ENCODE data around the gene TMSB15B.
"Not testable (repeated sequence)": the region's sequence is repeated elsewhere in the genome, so short reads cannot be mapped to it uniquely, and the experiment has no call there.

Gene TMSB15B

GRCh38 chrX:103999234-103999633, 36.8 kb downstream of the TMSB15B start:
- Histone ChIP-seq H3K36me3 (ENCODE audit: insufficient read depth, insufficient read length, low read length) (no peaks in the 10 kb centered on the region), H3K4me3 (ENCODE audit: insufficient read length, low read depth) (no peak overlapping the region), H3K4me1 (ENCODE audit: insufficient read depth, insufficient read length) (no peaks in the 10 kb centered on the region), H3K9ac (ENCODE audit: insufficient read length, low read depth) (no peak overlapping the region), H3K9me3 (ENCODE audit: insufficient read depth, low read length) (no peaks in the 10 kb centered on the region), H3K27me3 (ENCODE audit: insufficient read depth, insufficient read length) (no peaks in the 10 kb centered on the region)
- TF ChIP-seq YY1 (IDR thresholded peaks at IDR 0.05; ENCODE audit: insufficient read depth, insufficient read length) (no peak), ZNF274 (IDR thresholded peaks at IDR 0.05; ENCODE audit: low read depth, low read length) (no peak), SUZ12 (IDR thresholded peaks at IDR 0.05; ENCODE audit: extremely low read depth, insufficient read depth, insufficient read length) (no peak)
- no peak for DNase-seq (ENCODE audit: low read depth, low spot score)

- Histone ChIP-seq H3K9ac (ENCODE audit: insufficient read length, low read depth) (no peak overlapping the region), H3K9me3 (ENCODE audit: insufficient read depth, low read length) (no peaks in the 10 kb centered on the region), H3K4me3 (ENCODE audit: insufficient read length, low read depth) (no peak overlapping the region), H3K36me3 (ENCODE audit: insufficient read depth, insufficient read length, low read length) (no peaks in the 10 kb centered on the region), H3K27me3 (ENCODE audit: insufficient read depth, insufficient read length) (no peaks in the 10 kb centered on the region), H3K4me1 (ENCODE audit: insufficient read depth, insufficient read length) (no peaks in the 10 kb centered on the region)
- no peak for DNase-seq (ENCODE audit: low read depth, low spot score)
- TF ChIP-seq ZNF274 (IDR thresholded peaks at IDR 0.05; ENCODE audit: low read depth, low read length) (no peak), SUZ12 (IDR thresholded peaks at IDR 0.05; ENCODE audit: extremely low read depth, insufficient read depth, insufficient read length) (no peak), YY1 (IDR thresholded peaks at IDR 0.05; ENCODE audit: insufficient read depth, insufficient read length) (no peak)
Measured at GRCh38 chrX:104008831-104009230, 46.4 kb downstream of the TMSB15B start.

- no peak for DNase-seq (ENCODE audit: low read depth, low spot score)
- H3K9ac ChIP-seq (ENCODE audit: insufficient read length, low read depth): no peak overlapping the region
- H3K27me3 ChIP-seq (ENCODE audit: insufficient read depth, insufficient read length): no peaks in the 10 kb centered on the region
- H3K4me3 ChIP-seq (ENCODE audit: insufficient read length, low read depth): no peak overlapping the region
- no peaks in the 10 kb centered on the region for H3K9me3 ChIP-seq (ENCODE audit: insufficient read depth, low read length)
- TF ChIP-seq YY1 (IDR thresholded peaks at IDR 0.05; ENCODE audit: insufficient read depth, insufficient read length) (no peak), SUZ12 (IDR thresholded peaks at IDR 0.05; ENCODE audit: extremely low read depth, insufficient read depth, insufficient read length) (no peak), ZNF274 (IDR thresholded peaks at IDR 0.05; ENCODE audit: low read depth, low read length) (no peak)
- H3K36me3 ChIP-seq (ENCODE audit: insufficient read depth, insufficient read length, low read length): no peaks in the 10 kb centered on the region
- no peaks in the 10 kb centered on the region for H3K4me1 ChIP-seq (ENCODE audit: insufficient read depth, insufficient read length)
Measured at GRCh38 chrX:104013158-104013557, 50.7 kb downstream of the TMSB15B start.

GRCh38 chrX:104013606-104014005, 51.2 kb downstream of the TMSB15B start, which contains the start of gene H2BW1:
H2BW1 (minus strand) TSS chrX:104013708; CDS start chrX:104013576, 132 bp downstream.
- H3K9me3 ChIP-seq (ENCODE audit: insufficient read depth, low read length): no peaks in the 10 kb centered on the region
- no peaks in the 10 kb centered on the region for H3K27me3 ChIP-seq (ENCODE audit: insufficient read depth, insufficient read length)
- H3K9ac ChIP-seq (ENCODE audit: insufficient read length, low read depth): no peak within 1 kb of the TSS
- DNase-seq (ENCODE audit: low read depth, low spot score): no peak
- no peak for TF ChIP-seq ZNF274 (IDR thresholded peaks at IDR 0.05; ENCODE audit: low read depth, low read length)
- no peak for TF ChIP-seq SUZ12 (IDR thresholded peaks at IDR 0.05; ENCODE audit: extremely low read depth, insufficient read depth, insufficient read length)
- no peak for TF ChIP-seq YY1 (IDR thresholded peaks at IDR 0.05; ENCODE audit: insufficient read depth, insufficient read length)
- no peak within 1 kb of the TSS for H3K4me3 ChIP-seq (ENCODE audit: insufficient read length, low read depth)
- H3K36me3 ChIP-seq (ENCODE audit: insufficient read depth, insufficient read length, low read length): no peaks in the 10 kb centered on the region
- H3K4me1 ChIP-seq (ENCODE audit: insufficient read depth, insufficient read length): no peaks in the 10 kb centered on the region

- DNase-seq (ENCODE audit: low read depth, low spot score); H3K9ac ChIP-seq (ENCODE audit: insufficient read length, low read depth); H3K4me3 ChIP-seq (ENCODE audit: insufficient read length, low read depth); H3K4me1 ChIP-seq (ENCODE audit: insufficient read depth, insufficient read length); H3K9me3 ChIP-seq (ENCODE audit: insufficient read depth, low read length); H3K36me3 ChIP-seq (ENCODE audit: insufficient read depth, insufficient read length, low read length); H3K27me3 ChIP-seq (ENCODE audit: insufficient read depth, insufficient read length): not testable (repeated sequence)
Measured at GRCh38 chrX:104015576-104015975, 53.1 kb downstream of the TMSB15B start.
